GM18873 (cell line): ENCODE measurements around the gene PRKAG2.

ENCODE experiments used
- ATAC-seq: cut with Tn5 transposase; IDR thresholded peaks from one replicate; pipeline ENCODE4 v1.9.1; 2021; ENCODE audit warnings: mild to moderate bottlenecking, moderate library complexity, moderate number of reproducible peaks; ENCODE audit not compliant: unreplicated experiment, low FRiP score

The PRKAG2 gene

DNA sequence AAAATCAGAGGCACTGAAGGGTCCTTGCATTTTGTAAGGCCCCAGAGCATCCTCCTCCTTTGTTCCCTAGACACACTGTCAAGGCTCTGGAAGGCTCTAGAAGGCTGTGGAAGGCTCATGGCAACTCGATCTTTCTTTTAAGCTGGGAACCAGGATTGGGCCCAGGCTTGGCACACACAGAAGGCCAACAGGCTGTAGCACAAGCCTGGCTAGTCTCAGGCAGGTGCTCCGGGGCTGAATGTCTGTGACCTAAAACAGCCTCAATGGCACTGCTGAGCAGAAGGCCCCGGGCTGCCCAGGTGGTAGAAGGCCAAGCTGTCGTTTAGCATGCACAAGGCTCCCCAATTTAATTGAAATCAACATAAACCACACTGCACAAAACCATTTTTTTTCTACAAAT, 55.7 kb downstream of the PRKAG2 start:
- no peak for ATAC-seq

DNA sequence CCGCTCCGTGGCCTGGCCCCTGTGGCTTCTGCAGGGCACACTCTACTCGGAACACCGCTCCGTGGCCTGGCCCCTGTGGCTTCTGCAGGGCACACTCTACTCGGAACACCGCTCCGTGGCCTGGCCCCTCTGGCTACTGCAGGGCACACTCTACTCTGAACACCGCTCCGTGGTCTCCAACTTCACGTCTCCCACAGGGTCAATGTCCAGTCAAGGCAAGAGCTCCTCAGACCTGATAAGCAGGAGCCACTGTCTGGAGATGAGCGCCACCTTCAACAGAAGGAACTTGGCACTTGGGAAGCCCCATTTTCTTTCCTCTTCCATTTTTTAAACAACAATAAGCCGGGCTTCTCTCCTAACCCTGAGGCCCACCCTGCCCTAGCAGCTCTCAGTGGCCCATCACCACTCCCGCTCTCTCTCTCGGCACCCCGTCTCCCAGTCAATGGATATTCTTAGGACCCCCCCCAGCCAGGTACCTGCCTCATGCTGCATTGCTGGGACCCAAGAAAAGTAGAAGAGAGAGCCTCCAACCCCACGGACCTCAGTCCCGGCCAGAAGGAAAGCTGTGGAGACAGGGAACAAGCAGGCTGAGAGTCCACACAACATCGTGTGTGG, 56.3 kb downstream of the PRKAG2 start:
- ATAC-seq: no peak

DNA sequence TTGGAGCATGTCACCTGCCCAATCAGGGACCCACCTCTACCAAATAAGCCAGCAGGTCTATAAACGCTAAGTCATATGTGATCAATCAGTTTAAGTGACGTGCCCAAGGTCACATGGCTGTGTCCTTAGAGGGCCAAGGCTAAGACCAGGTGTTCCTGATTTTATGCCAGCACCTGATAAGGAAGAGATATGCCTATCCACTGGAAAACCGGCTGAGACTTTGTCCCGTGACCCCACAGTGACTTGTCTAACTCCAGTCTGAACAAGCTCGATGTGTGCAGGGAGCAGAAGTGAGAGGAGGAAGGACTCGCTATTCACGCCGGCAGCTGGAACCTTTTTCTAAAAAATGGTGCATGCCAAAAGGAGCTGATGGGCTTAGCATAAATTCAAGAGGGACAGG, 57.0 kb downstream of the PRKAG2 start:
- ATAC-seq: no peak

DNA sequence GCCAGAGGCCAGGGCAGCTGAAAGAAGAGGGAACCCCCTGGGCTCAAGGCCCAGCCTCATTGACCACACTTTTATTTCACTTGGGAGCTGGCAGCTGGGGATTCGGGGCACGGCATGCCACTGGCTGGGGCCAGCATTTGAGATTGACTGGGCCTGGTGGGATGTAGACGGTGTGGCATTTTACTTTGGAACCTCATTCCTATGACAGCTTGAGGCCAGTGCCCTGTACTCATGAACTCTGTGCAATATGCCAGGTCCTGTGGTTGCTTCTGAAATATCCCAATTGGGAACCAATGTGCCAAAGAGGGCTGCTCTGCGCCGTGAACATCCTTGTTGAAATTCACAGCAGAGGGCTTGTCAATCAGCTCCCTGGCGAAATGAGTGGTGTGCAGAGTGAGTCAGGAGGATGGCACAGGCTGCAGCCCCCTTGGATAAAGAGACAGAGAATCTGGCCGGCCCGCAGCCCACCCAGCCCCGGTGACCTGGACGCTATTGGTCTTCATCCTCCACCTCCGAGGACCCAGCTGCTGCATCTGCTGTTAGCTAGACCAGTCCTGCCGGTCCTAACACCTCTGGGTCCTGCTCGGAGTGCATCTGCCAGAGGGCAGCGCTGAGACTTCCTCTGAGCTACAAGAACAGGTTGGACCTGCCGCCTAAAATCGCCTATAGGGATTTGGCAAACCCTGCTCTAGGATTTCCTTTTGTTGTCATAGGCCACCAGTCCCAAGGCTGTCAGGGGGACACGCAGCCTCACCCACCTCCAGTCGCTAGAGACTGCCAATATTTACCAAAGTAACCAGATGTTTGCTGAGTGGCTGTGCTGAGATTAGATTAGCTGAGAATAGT, 58.0 kb downstream of the PRKAG2 start:
- no peak for ATAC-seq

DNA sequence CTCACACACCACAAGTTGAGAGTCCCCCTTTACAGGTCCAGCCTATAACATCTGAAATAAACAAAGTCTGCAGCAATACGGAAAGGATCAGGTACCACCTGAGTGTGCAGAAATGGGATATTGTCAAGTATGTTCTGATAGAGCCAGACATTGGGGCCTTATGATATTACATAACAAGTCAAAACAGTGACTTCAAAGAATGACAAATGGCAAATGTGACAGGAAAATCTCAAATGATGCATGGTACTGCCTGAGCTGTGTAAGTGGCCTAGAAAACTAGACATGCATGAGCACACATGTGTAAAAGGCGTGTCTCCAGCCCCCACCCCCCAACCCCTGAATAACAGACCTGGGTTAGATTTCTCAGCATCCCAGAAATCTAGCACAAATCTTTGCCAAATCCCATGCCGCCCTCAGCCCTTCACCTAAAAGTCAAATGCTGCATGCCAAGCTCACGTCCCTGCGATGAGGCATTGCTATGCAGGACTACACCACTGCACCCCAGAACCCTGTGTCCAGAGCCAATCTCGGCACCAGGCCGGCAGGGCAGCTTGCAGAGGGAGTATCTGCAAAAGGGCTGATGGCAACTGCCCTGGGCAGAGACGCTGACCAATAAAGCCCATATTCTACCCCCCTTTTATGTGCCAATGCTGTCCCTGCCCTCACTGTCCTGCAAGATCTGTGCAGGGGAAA, 58.8 kb downstream of the PRKAG2 start:
- no peak for ATAC-seq

DNA sequence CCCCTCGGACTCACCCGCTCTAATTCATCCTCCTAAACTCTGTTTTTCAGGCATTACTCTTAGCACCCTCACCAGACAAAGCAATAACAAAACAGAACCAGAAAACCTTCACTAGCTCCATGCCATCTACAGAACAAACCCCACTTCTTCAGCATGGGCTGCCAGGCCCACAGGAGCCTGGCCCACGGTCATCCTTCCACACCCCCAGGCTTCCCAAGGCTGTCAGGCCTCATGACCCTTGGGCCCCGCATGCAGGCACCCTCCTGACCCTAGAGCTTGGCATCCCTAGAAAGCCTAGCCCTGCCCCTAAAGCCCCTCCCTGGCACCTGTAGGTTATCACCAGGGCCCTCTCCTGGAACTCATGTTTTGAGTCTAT, 59.6 kb downstream of the PRKAG2 start:
- no peak for ATAC-seq

DNA sequence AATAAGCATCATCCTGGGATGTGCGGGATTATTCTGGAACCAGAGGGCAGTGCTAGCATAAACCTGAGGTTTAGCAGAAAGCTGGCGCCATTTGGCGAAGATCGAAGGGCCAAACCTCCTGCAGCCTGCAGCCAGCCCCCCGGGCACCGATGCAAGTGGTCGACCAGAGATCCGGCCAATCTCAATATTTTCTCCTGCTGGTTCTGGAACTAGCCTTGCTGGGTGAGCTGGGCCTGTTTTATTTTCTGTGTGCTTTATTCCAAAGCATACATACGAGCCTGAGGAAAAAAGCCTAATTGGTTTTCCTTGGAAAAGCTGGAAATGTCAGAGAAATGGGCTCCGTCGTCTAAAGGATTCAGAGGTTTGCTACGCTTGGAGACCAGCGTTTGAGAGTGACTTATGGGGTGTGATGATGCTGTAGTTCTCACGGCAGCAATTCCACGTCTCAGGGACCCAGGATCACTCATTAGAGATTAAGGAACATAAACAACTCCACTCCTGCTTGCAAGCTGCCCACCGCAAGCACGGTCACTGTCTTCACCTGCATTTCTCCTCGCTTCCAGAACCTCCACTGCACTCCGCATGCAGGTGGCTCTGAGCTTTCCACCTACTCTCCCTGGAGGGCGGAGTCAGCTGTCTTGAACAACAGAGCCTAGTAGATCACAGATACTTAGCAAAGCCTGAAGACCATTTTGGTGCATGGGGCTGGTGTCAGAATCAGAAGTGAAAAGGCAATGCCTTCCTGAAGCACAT, 60.2 kb downstream of the PRKAG2 start:
- ATAC-seq: no peak

DNA sequence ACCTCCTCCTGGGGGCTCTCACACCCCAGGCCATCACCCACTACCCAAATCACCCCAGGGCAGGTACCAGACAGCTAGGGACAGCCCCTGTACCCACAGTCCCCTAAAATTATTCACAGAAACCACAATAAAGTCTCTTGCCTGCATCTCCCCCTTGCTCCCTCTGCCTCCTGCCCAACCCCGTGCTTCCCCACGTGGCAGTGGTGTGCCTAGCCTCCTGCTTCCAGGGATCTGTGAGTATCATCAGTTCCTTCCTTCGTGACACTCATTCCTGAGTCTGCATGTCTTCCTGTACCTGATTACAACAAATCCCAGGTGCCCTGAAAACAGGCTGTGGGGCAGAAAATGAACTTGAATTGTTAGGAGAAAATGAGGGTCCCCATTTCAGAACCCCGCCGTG, 61.5 kb downstream of the PRKAG2 start:
- no peak for ATAC-seq

DNA sequence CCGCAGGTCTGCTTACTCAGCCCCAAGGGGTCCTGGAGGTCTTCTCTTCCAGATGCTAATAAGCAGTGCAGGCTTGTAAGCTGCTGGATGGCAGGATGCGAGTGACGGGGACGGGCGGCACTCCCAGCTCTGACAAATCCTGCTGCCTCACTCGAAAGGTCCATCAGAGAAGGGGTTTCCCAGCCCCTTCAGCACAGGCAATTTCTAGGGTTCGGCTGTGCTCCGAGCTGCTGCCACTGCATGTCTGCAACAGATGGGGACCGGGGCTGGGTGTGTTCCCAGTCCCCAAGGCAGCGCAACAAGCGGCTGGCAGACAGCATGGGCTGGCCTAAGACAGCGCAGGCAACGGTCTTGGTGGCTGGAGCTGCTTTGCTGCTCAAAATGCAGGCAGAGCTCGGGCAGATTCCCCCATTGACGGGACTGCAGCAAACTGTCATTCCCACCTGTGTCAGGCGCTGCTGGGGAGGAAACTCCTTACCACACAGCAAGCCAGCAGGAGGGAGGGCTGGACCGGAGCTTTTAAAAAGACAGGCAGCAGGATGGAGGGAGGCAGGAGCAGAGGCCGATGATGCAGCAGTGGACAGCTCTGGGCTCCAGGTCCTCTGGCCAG, 62.4 kb downstream of the PRKAG2 start:
- no peak for ATAC-seq

DNA sequence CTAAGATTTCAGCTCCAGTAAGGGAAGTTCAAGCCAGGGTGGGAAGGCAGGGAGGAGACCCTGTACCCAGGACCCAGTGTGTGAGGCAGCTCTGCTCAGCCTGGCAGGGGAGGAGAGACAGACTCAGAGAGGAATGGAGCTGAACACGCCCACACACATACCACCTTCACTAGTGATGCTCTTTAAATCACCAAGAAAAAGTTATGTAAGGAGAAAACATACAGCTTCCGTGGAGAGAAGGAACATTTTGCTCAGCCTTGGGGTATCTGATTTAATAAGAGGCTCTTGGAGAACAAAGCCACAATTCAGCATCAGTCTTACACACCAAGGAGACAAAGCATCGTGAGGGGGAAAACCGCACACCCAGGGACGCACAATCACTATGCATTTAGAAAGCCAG, 62.9 kb downstream of the PRKAG2 start:
- no peak for ATAC-seq

DNA sequence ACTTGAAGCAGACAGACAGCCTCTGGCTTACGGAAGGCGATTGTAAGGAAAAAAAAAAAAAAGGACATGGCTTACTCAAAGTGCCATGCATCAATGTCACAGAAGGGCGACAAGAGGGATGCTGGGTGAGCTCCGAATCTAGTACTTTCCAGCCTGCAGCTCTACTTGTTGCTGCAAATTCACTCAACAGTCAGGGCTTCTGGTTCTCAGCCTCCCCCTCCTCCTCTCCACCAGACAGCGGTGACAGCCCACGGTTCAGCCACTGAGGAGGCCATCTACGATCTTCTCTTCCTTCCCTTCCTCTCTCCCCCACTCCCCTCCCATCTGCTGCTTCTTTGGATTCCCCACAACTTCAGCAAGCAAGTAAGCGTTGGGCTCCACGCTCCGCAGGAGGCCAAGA, 63.5 kb downstream of the PRKAG2 start:
- ATAC-seq: no peak

DNA sequence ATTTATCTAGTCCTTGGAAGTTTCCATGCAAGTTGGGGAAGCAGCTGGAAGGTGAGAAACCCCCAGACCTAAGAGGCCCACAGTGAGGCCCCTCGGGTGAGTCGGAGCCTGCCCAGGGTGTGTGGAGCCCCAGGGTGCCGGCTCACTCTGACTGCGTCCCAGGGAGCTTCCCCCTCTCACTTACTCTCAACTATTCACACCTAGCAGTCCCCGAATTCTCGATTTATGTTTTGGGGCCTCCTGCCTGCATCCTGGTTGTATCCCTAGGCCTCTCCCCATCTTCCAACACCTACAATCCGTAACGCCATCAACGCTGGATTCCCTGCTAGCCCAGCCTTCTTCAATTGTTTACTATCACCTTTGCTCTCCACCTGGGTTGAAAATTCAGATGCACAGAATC, 63.9 kb downstream of the PRKAG2 start:
- no peak for ATAC-seq

DNA sequence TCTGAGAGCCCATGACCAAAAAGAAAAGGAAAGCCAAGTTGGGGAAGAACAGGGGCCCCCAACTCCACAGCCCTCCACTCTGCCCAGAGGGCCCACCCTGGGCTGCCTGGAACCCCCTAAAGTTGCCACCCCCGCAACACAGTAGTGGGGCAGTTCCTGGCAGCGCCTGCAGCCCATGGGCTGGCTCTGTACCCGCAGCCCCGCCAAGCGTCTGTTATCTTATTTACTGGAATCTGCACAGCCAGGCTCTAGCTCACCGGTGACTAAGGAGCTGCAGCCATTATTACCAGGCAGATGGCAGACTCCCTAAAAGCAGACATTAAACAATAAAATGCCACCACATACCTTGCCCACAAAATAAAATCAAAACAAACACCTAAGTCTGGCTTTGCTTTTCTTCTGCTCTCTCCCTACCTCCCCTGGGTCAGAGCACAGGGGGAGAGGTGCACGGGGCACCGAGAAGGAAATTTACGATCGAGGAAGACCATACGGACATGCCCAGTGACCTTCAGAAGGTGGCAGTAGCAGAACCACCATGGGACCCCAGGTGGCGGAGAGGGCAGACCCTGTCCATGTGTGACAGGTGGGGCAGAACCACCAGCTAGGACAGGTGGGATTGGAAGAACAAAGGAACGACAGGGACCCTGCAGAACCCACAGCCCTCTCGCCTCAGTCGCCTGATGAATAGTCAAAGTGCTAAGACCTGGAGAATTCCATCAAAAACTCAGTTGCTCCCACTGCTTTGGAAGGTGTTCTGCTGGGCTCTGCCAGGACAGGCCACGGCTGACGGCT, 66.3 kb downstream of the PRKAG2 start:
- no peak for ATAC-seq

DNA sequence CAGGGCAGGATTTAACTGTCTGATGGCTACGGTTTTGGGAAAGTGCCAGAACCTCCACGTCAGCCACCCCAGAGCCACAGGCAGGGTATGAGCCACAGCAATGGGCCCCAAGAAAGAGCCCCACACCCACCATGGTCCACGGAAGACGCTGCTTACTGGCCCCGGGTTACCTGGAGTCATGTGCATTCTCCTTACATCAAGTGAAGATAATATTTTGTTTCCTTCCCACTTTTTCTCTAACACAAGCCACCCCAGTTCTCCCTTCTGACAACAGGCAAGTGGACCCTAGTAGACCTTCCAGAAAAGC, 67.1 kb downstream of the PRKAG2 start:
- ATAC-seq: no peak

DNA sequence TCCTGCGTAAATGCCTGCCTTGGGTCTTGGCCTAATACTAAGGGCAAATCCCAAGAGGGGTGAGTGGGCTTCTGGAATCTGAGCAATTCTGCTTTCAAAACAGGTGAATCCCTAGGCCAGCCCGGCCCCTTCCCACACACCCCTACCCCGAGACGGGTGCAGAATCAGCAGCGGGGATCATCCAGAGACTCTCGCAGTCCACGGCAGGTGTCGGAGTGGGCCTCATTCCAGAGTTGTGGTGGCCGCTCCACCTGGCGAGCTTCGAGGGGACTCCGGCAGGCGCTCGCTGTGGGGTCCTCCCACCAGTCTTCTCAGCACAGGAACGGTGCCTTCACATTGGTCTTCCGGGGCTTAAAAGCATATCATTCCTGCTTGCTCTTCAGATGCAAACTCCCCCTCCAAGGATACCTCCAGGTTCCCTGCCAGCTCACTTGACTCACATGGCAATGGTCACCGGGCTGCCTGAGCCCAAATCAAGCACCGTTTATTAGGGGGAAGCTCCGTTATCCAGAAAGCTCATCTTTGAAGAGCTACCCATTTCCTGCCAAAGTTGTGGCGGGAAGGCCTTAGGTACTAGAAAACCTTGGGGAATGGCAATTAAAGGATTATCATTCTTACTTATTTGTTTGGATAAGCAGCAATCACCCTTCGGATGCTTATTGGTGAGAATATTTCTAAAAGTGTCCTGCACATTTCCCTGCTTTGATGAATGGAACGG, 67.6 kb downstream of the PRKAG2 start:
- ATAC-seq: no peak

DNA sequence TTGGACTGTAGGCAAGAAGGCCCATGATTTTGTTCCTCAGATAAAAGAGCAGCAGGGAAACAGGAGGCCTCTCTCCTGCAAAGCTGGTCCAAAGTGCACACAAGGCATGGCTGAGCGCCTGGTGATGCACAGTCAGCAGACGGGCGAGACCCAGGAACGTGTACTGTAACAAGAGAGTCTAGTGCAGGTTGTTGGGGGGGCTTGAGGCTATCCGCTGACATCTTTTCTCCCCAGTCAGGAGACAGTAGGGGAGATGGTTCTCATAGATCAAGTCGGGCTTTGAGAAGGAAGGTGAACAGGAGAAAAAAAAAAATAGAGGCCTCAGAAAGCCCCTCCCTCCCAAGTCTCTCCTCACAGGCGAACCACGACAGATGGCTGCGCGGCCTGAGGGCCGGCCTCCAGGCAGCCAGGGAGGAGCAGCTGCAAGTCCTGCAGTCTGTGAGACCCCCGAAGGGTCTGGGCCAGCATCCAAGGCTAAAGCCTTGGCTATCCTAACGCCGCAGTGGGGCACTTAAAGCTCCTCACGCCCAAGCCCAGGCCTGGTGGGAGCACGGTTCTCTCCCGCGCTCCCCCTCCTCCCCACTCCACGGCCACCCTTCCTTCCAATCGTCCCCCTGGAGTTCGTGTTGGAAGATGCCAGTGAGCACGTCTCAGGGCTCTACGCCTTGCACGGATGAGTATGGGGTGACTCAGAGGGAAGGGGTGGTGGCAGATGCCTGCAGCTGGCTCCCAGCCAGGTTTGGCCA, 68.3 kb downstream of the PRKAG2 start:
- ATAC-seq: no peak

DNA sequence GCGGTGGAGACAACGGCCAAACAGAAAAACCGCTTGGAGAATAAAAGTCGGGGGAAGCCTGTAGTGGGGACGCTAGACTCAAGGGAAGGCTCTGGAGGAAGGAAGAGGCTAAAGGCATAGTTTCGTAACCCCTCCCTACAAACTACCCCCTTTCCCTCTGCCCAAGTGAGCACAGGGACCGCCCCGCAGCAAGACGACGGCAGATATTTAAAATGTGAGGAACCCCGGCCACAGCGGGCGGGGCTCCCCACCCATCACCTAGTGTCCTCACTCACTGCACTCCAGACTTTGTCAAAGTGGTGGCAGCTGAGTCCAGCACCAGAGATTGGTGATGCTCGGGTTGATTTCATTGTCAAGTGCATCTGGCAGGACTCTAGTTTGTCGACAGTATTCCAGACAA, 69.1 kb downstream of the PRKAG2 start:
- no peak for ATAC-seq

DNA sequence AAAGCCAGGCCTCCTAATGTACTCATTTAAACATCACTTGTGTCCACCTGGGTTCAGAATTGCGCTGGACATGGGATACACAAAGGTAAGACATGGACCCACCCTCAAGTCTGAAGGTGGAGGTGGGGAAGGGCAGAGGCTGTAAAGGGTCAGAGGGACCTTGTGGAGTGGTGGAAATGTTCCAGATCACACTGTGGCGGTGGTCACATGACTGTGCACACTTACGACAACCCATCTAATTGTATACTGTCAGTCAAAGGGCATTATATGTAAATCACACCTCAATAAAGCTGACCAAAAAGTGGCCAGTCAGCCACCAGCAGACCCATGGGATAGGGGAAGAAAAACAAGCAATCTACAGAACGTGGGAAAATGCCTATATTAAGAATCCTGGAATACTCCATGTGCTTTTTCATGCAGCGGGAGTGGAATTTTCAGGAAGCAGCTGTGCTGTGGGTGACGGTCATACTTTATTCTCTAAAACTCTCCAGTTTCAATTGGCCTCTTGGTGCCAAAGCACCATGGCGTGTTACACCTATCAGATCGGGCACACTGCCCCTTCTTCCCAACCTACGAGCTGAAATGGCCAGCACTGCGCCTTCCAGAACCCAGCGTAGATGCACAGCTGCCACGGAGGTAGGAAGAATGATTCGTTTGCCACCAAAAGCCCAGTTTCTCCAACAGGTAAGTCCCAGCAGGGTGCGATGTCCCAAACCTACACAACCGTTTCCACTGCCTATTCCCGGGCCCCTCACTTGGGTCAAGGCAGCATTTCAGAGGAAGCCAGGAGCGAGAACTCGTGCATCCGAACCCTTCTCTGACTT, 69.8 kb downstream of the PRKAG2 start:
- no peak for ATAC-seq
